ENCODE data around the gene KMT2B.

KMT2B gene

GRCh38 chr19:35752746-35753350 is 35.0 kb downstream of the KMT2B start:
- H3K9me3 ChIP-seq (ENCODE audit: control insufficient read depth, low read length): no peaks in the 10 kb centered on the region
- H3K9ac ChIP-seq: no peak overlapping the region
- H3K4me3 ChIP-seq (ENCODE audit: low read depth, low read length): no peak overlapping the region
- H3K4me1 ChIP-seq: peaks cover 3% of the 10 kb centered on the region
- no peak overlapping the region for H3K4me2 ChIP-seq (ENCODE audit: low read length)
- TF ChIP-seq, protein P1, sequence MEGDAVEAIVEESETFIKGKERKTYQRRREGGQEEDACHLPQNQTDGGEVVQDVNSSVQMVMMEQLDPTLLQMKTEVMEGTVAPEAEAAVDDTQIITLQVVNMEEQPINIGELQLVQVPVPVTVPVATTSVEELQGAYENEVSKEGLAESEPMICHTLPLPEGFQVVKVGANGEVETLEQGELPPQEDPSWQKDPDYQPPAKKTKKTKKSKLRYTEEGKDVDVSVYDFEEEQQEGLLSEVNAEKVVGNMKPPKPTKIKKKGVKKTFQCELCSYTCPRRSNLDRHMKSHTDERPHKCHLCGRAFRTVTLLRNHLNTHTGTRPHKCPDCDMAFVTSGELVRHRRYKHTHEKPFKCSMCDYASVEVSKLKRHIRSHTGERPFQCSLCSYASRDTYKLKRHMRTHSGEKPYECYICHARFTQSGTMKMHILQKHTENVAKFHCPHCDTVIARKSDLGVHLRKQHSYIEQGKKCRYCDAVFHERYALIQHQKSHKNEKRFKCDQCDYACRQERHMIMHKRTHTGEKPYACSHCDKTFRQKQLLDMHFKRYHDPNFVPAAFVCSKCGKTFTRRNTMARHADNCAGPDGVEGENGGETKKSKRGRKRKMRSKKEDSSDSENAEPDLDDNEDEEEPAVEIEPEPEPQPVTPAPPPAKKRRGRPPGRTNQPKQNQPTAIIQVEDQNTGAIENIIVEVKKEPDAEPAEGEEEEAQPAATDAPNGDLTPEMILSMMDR (IDR thresholded peaks at IDR 0.05): no peak
- no peak overlapping the region for H2AFZ ChIP-seq
- H3K27ac ChIP-seq: no peak overlapping the region
- no peaks in the 10 kb centered on the region for H3K27me3 ChIP-seq (ENCODE audit: control insufficient read depth, insufficient read depth, low read length)
- no peaks in the 10 kb centered on the region for H3K79me2 ChIP-seq
- H3K36me3 ChIP-seq (ENCODE audit: control insufficient read depth, insufficient read depth, low read length): no peaks in the 10 kb centered on the region

GRCh38 chr19:35753634-35754369 is 36.0 kb downstream of the KMT2B start:
- no peaks in the 10 kb centered on the region for H3K36me3 ChIP-seq (ENCODE audit: control insufficient read depth, insufficient read depth, low read length)
- H3K27ac ChIP-seq: no peak overlapping the region
- H3K27me3 ChIP-seq (ENCODE audit: control insufficient read depth, insufficient read depth, low read length): no peaks in the 10 kb centered on the region
- TF ChIP-seq, protein P1 (IDR thresholded peaks at IDR 0.05): no peak
- H2AFZ ChIP-seq: no peak overlapping the region
- no peak overlapping the region for H3K9ac ChIP-seq
- H3K4me2 ChIP-seq (ENCODE audit: low read length): no peak overlapping the region
- no peaks in the 10 kb centered on the region for H3K9me3 ChIP-seq (ENCODE audit: control insufficient read depth, low read length)
- no peak overlapping the region for H3K4me3 ChIP-seq (ENCODE audit: low read depth, low read length)
- H3K4me1 ChIP-seq: peaks cover 5% of the 10 kb centered on the region
- peaks cover 2% of the 10 kb centered on the region for H3K79me2 ChIP-seq

- no peak overlapping the region for H3K4me3 ChIP-seq (ENCODE audit: low read depth, low read length)
- TF ChIP-seq, protein P1 (IDR thresholded peaks at IDR 0.05): no peak
- no peak overlapping the region for H3K9ac ChIP-seq
Observed at GRCh38 chr19:35754370-35755130, 36.7 kb downstream of the KMT2B start.

GRCh38 chr19:35755131-35755549 is 37.3 kb downstream of the KMT2B start:
- Histone ChIP-seq H3K9me3 (ENCODE audit: control insufficient read depth, low read length) (no peaks in the 10 kb centered on the region), H2AFZ (no peak overlapping the region), H3K4me2 (ENCODE audit: low read length) (no peak overlapping the region), H3K9ac (no peak overlapping the region), H3K27ac (no peak overlapping the region), H3K27me3 (ENCODE audit: control insufficient read depth, insufficient read depth, low read length) (no peaks in the 10 kb centered on the region), H3K79me2 (peaks cover 10% of the 10 kb centered on the region), H3K4me3 (ENCODE audit: low read depth, low read length) (no peak overlapping the region), H3K36me3 (ENCODE audit: control insufficient read depth, insufficient read depth, low read length) (no peaks in the 10 kb centered on the region), H3K4me1 (peaks cover 10% of the 10 kb centered on the region)
- TF ChIP-seq, protein P1 (IDR thresholded peaks at IDR 0.05): no peak

More at GRCh38 chr19:35754370-35755130, 36.7 kb downstream of the KMT2B start:
- no peak overlapping the region for H2AFZ ChIP-seq
- H3K9me3 ChIP-seq (ENCODE audit: control insufficient read depth, low read length): no peaks in the 10 kb centered on the region
- H3K4me1 ChIP-seq: peaks cover 10% of the 10 kb centered on the region
- H3K79me2 ChIP-seq: peaks cover 7% of the 10 kb centered on the region
- no peak overlapping the region for H3K4me2 ChIP-seq (ENCODE audit: low read length)
- no peaks in the 10 kb centered on the region for H3K36me3 ChIP-seq (ENCODE audit: control insufficient read depth, insufficient read depth, low read length)
- no peaks in the 10 kb centered on the region for H3K27me3 ChIP-seq (ENCODE audit: control insufficient read depth, insufficient read depth, low read length)
- no peak overlapping the region for H3K27ac ChIP-seq

All from parathyroid adenoma (tissue), 2 donors.